Measurements from ENCODE around the gene TFAP2D. TPM values are rescaled to one million over a fixed set of nuclear protein-coding genes. Genes with fewer than 3 reads are reported as not detected.

The TFAP2D gene
- total and polyA plus RNA-seq, 2 of the 4 experiments (the other 2 are of a cell fraction) = not detected

DNA sequence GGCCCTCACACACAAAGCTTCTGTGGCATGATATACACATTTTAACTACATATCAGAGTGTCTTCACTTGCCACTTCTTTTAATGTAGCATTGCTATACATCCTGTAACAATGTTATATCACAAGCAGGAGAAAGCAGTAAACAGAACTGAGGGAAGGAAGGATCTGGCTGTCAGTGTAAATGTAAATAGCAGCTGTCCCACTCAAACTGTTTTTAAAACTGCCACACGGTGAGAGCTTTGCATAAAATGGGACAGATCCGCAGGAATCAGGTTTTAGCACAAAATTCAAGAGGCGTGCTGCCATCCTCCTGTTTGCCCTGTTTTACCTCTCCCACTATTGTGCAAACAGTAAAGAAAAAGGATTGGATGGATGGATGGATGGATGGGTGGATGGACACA, 28.8 kb downstream of the TFAP2D start:
- Histone ChIP-seq H2AK5ac (ENCODE audit: low read depth, low read length) (no peak overlapping the region), H3K4me2 (ENCODE audit: low read depth, low read length) (no peak overlapping the region), H3K27ac (ENCODE audit: insufficient read depth, low read length) (no peak overlapping the region), H2BK120ac (ENCODE audit: low read depth, low read length) (no peak overlapping the region), H4K5ac (ENCODE audit: low read depth, low read length) (no peak overlapping the region), H3K9ac (ENCODE audit: low read depth, low read length) (no peak overlapping the region), H3K9me1 (ENCODE audit: insufficient read depth, low read length) (no peaks in the 10 kb centered on the region), H3K9me3 (ENCODE audit: control insufficient read depth, insufficient read depth, low read length) (no peaks in the 10 kb centered on the region), H3K4ac (ENCODE audit: low read depth, low read length) (no peak overlapping the region), H2BK20ac (ENCODE audit: low read depth, low read length) (no peak overlapping the region), H3K56ac (ENCODE audit: extremely low read depth, insufficient read depth, low read length) (no peak overlapping the region), H3K79me1 (ENCODE audit: low read depth in 1 of 2, low read length in 2 of 2) (no peaks in the 10 kb centered on the region), H3K36me3 (ENCODE audit: control insufficient read depth, insufficient read depth, low read length) (no peaks in the 10 kb centered on the region), H2AK9ac (replicated peaks; ENCODE audit: low read depth, low read length, poor library complexity) (no peak overlapping the region), H2BK5ac (ENCODE audit: low read depth, low read length, poor library complexity, severe bottlenecking) (no peak overlapping the region), H3K14ac (replicated peaks; ENCODE audit: low read depth, low read length) (no peak overlapping the region), H4K91ac (ENCODE audit: insufficient read depth, low read depth, low read length) (no peak overlapping the region), H3K4me1 (ENCODE audit: control insufficient read depth, insufficient read depth, low read length) (no peaks in the 10 kb centered on the region), H4K8ac (ENCODE audit: low read depth in 2 of 2, low read length in 2 of 2) (no peak overlapping the region), H4K20me1 (ENCODE audit: insufficient read depth, low read length) (no peaks in the 10 kb centered on the region), H3K23ac (ENCODE audit: low read depth, low read length) (no peak overlapping the region), H3K18ac (ENCODE audit: low read depth, low read length) (no peak overlapping the region), H3K27me3 (ENCODE audit: control insufficient read depth, insufficient read depth, low read length) (no peaks in the 10 kb centered on the region), H2BK15ac (ENCODE audit: low read depth, low read length) (no peak overlapping the region), H2AFZ (replicated peaks; ENCODE audit: low read length, poor library complexity) (no peak overlapping the region), H3K4me3 (ENCODE audit: insufficient read depth, low read depth, low read length) (no peak overlapping the region)
- ChIA-PET POLR2A (ENCODE audit: unreplicated experiment) (no interaction called here), CTCF (no interaction called here)
- DNase-seq (no peak), ATAC-seq (ENCODE audit: low read depth) (no peak)
- BruUV-seq (replicated peaks) = no TSS peak
- no CpG with 5 or more reads among the region's 3 CpGs for WGBS, 2 experiments (ENCODE audit: extremely low coverage in 2 of 2, insufficient read length in 1 of 2)
- TF ChIP-seq CHD1 (IDR thresholded peaks at IDR 0.05; ENCODE audit: low read depth, low read length) = no peak
- TF ChIP-seq MXI1 (IDR thresholded peaks at IDR 0.05; ENCODE audit: borderline replicate concordance, low read depth, low read length) = no peak
- no peak for TF ChIP-seq BHLHE40 (IDR thresholded peaks at IDR 0.05; ENCODE audit: low read depth, low read length)
- TF ChIP-seq, protein P1, sequence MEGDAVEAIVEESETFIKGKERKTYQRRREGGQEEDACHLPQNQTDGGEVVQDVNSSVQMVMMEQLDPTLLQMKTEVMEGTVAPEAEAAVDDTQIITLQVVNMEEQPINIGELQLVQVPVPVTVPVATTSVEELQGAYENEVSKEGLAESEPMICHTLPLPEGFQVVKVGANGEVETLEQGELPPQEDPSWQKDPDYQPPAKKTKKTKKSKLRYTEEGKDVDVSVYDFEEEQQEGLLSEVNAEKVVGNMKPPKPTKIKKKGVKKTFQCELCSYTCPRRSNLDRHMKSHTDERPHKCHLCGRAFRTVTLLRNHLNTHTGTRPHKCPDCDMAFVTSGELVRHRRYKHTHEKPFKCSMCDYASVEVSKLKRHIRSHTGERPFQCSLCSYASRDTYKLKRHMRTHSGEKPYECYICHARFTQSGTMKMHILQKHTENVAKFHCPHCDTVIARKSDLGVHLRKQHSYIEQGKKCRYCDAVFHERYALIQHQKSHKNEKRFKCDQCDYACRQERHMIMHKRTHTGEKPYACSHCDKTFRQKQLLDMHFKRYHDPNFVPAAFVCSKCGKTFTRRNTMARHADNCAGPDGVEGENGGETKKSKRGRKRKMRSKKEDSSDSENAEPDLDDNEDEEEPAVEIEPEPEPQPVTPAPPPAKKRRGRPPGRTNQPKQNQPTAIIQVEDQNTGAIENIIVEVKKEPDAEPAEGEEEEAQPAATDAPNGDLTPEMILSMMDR (conservative IDR thresholded peaks at IDR 0.05; ENCODE audit: low read depth, low read length) = no peak
- no peak for TF ChIP-seq USF2 (IDR thresholded peaks at IDR 0.05; ENCODE audit: low read depth, low read length)
- no peak for TF ChIP-seq CEBPB (IDR thresholded peaks at IDR 0.05; ENCODE audit: low read depth, low read length)
- TF ChIP-seq RCOR1 (IDR thresholded peaks at IDR 0.05; ENCODE audit: insufficient replicate concordance, low read length) = no peak
- TF ChIP-seq POLR2A (IDR thresholded peaks at IDR 0.05; ENCODE audit: low read depth, low read length) = no peak
- TF ChIP-seq RAD21 (IDR thresholded peaks at IDR 0.05; ENCODE audit: low read length) = no peak
- no peak for TF ChIP-seq NFE2L2 (IDR thresholded peaks at IDR 0.05; ENCODE audit: low read depth, low read length)
- no peak for TF ChIP-seq ELK1 (IDR thresholded peaks at IDR 0.05; ENCODE audit: borderline replicate concordance, low read depth, low read length)
- TF ChIP-seq MAFK (IDR thresholded peaks at IDR 0.05; ENCODE audit: low read depth, low read length) = no peak
- no peak for TF ChIP-seq FOS (IDR thresholded peaks at IDR 0.05; ENCODE audit: low read depth, low read length)
- no peak for TF ChIP-seq RFX5 (IDR thresholded peaks at IDR 0.05; ENCODE audit: low read depth, low read length)
- TF ChIP-seq MAZ (IDR thresholded peaks at IDR 0.05; ENCODE audit: borderline replicate concordance, low read depth, low read length) = no peak
- TF ChIP-seq SMC3 (IDR thresholded peaks at IDR 0.05; ENCODE audit: low read depth, low read length) = no peak
- dilution Hi-C loops (cut with HindIII; ENCODE audit: low sequenced_read_pairs, unreplicated experiment) (no loop called here), in situ Hi-C loops (cut with MboI; ENCODE audit: low sequenced_read_pairs) (no loop called here), intact Hi-C loops (cut with micrococcal nuclease) (no loop called here)
